GM12878 (cell line): ENCODE results near the gene CRYGN. TPM values are rescaled to one million over a fixed set of nuclear protein-coding genes. Genes with fewer than 3 reads are reported as not detected.

Experiments used
- ATAC-seq: fragments of 200-7000 bp; cut with Tn5 transposase; 3 replicates; pipeline ENCODE4 v1.9.1; 2020; ENCODE audit warnings: mild to moderate bottlenecking, moderate library complexity
- BruUV-seq: library from RNA; stranded (reverse); fragments of 400-500 nt; replicated peaks from 2 replicates; lab custom pipeline; 2021; lab: Mats Ljungman, UMichigan
- CTCF ChIA-PET: fragments of 300-600 bp; sonication (Branson Sonifier 250); formaldehyde crosslinking; extraction: SDS; loops from one replicate; lab custom pipeline; 2021; ENCODE audit warnings: inconsistent platforms; lab: Yijun Ruan, JAX
- POLR2A ChIA-PET: fragments of 350-600 bp; formaldehyde crosslinking; extraction: SDS; loops from one replicate; lab custom pipeline; 2021; ENCODE audit warnings: inconsistent platforms; lab: Charles Lee
- RAD21 ChIA-PET: fragments of 300-600 bp; sonication (Branson Sonifier 250); formaldehyde crosslinking; loops from one replicate; lab custom pipeline; 2023; ENCODE audit warnings: antibody characterized with exemption; ENCODE audit not compliant: unreplicated experiment; lab: Charles Lee
- SMC1A ChIA-PET: fragments of 300-600 bp; sonication (Branson Sonifier 250); formaldehyde crosslinking; loops from one replicate; lab custom pipeline; 2023; ENCODE audit not compliant: unreplicated experiment, uncharacterized antibody; lab: Charles Lee
- DNase-seq: peaks from one replicate; pipeline ENCODE4 v3.0.0-alpha.2; 2011; ENCODE audit warnings: low read depth, low spot score
- FAIRE-seq: peaks from 3 replicates; lab custom pipeline; 2011; peaks lifted over from hg19 to GRCh38; lab: Jason Lieb, UNC
- H2AFZ ChIP-seq: 2 replicates; pipeline ENCODE4 v1.6.0; 2011; ENCODE audit warnings: low read depth, low read length, control low read depth; ENCODE audit not compliant: control insufficient read depth
- H3K27ac ChIP-seq: 2 replicates; pipeline ENCODE4 v1.5.1; 2011; ENCODE audit warnings: control low read depth; ENCODE audit not compliant: control insufficient read depth, insufficient read depth
- H3K27me3 ChIP-seq, 2 experiments: replicated peaks in 1 of 2; 2 replicates each; pipeline versions ENCODE4 v1.6.0 to v1.6.1; 2011; ENCODE audit warnings: low read length in 1 of 2; ENCODE audit not compliant: control insufficient read depth in 2 of 2, insufficient read depth in 2 of 2
- H3K36me3 ChIP-seq, 2 experiments: 2 replicates each; pipeline ENCODE4 v1.5.1; 2011; ENCODE audit warnings: low read length in 1 of 2; ENCODE audit not compliant: control insufficient read depth in 2 of 2, insufficient read depth in 2 of 2
- H3K4me1 ChIP-seq: 2 replicates; pipeline ENCODE4 v1.6.1; 2011; ENCODE audit warnings: mild to moderate bottlenecking, low read length, moderate library complexity, mixed read lengths; ENCODE audit not compliant: control insufficient read depth, insufficient read depth
- H3K4me2 ChIP-seq: 2 replicates; pipeline ENCODE4 v1.6.0; 2011; ENCODE audit warnings: control low read depth; ENCODE audit not compliant: control insufficient read depth, insufficient read depth
- H3K4me3 ChIP-seq: fragments of 200-600 bp; sonication (generic); 2 replicates; pipeline ENCODE4 v1.5.1; 2016
- H3K79me2 ChIP-seq: 2 replicates; pipeline ENCODE4 v1.6.0; 2011; ENCODE audit warnings: low read length; ENCODE audit not compliant: control insufficient read depth, insufficient read depth
- H3K9ac ChIP-seq: 2 replicates; pipeline ENCODE4 v1.8.0; 2011; ENCODE audit warnings: low read length, control low read depth, mixed read lengths; ENCODE audit not compliant: control insufficient read depth, insufficient read depth
- H3K9me3 ChIP-seq: replicated peaks from 3 replicates; pipeline ENCODE4 v1.5.1; 2011; ENCODE audit warnings: mild to moderate bottlenecking, low read length; ENCODE audit not compliant: control insufficient read depth, insufficient read depth
- H4K20me1 ChIP-seq: 2 replicates; pipeline ENCODE4 v1.6.0; 2011; ENCODE audit not compliant: control insufficient read depth, insufficient read depth
- BCL11A ChIP-seq: IDR thresholded peaks from 2 replicates; pipeline ENCODE4 v1.6.1; 2011; ENCODE audit warnings: low read depth, low read length
- CTCF ChIP-seq, 3 experiments: IDR thresholded peaks in 2 of 3; conservative IDR thresholded peaks in 1 of 3; 2 replicates each; pipeline ENCODE4 v1.5.1; 2011; ENCODE audit warnings: low read depth in 3 of 3, low read length in 3 of 3, mild to moderate bottlenecking in 3 of 3, control low read depth in 2 of 3, moderate library complexity in 2 of 3, inconsistent platforms in 1 of 3, mixed read lengths in 1 of 3; ENCODE audit not compliant: control insufficient read depth in 2 of 3, insufficient read depth in 1 of 3; ENCODE audit errors: extremely low read depth in 1 of 3
- EZH2 ChIP-seq: IDR thresholded peaks from 2 replicates; pipeline ENCODE4 v1.6.1; 2012; ENCODE audit warnings: low read depth, mild to moderate bottlenecking, control low read depth, inconsistent platforms, low read length, borderline replicate concordance; ENCODE audit not compliant: control insufficient read depth
- NFIC ChIP-seq: IDR thresholded peaks from 2 replicates; pipeline ENCODE4 v1.6.1; 2012; ENCODE audit warnings: low read depth, mild to moderate bottlenecking, inconsistent platforms, low read length, moderate library complexity
- RCOR1 ChIP-seq: conservative IDR thresholded peaks from 2 replicates; pipeline ENCODE4 v1.6.1; 2012; ENCODE audit warnings: low read depth, low read length, improper control_type of control experiment
- SPI1 ChIP-seq: IDR thresholded peaks from 2 replicates; pipeline ENCODE4 v1.6.1; 2011; ENCODE audit warnings: low read depth, mild to moderate bottlenecking, low read length, moderate library complexity, borderline replicate concordance; ENCODE audit not compliant: insufficient read depth
- ZBED1 ChIP-seq: IDR thresholded peaks from 2 replicates; pipeline ENCODE4 v1.6.1; 2016; ENCODE audit warnings: borderline replicate concordance
- ZBTB33 ChIP-seq: fragments of 450-650 bp; IDR thresholded peaks from 2 replicates; pipeline ENCODE4 v1.6.1; 2017; ENCODE audit warnings: mild to moderate bottlenecking
- ZNF207 ChIP-seq: fragments of 450-650 bp; IDR thresholded peaks from 2 replicates; pipeline ENCODE4 v1.6.1; 2014; ENCODE audit warnings: antibody characterized with exemption, mild to moderate bottlenecking, borderline replicate concordance
- WGBS: methylation state at CpG from one replicate; pipeline ENCODE4 v1.1.6; 2016; ENCODE audit warnings: low lambda C conversion rate; ENCODE audit not compliant: insufficient replicate concordance, insufficient coverage; ENCODE audit errors: missing lambda C conversion rate; 5-methylcytosine and 5-hydroxymethylcytosine counted together
- in situ Hi-C: fragments of 300-500 bp; cut with MboI; formaldehyde crosslinking; loops from 9 replicates; pipeline ENCODE4 v1.14.3; 2018; ENCODE audit warnings: mixed read lengths
- intact Hi-C: fragments of 100-400 bp; cut with micrococcal nuclease; formaldehyde crosslinking; loops from one replicate; pipeline ENCODE4 v1.14.2; 2022; ENCODE audit not compliant: unreplicated experiment
- polyA plus RNA-seq, 11 experiments: library from polyadenylated mRNA; depleted of rRNA in 4 of 11; unstranded in 6 of 11; stranded (reverse) in 5 of 11; fragments of >200 nt; fragmentation: Nextera tagmentation in 4 of 11; fragmentation: Illumina TruSeq in 1 of 11; extraction: Ambion mirVana in 4 of 11; extraction: Trizol in 1 of 11; gene quantifications; 1 replicate in 1 of 11; 2 replicates in 10 of 11; pipeline versions ENCODE4 v1.2.1 to v1.2.3, GENCODE V29; 2011 to 2016; ENCODE audit warnings: inconsistent platforms in 2 of 11, missing spikeins in 2 of 11, low read depth in 1 of 11
- total RNA-seq, 4 experiments: library from RNA; depleted of rRNA in 3 of 4; stranded (reverse); fragments of >200 nt in 3 of 4; fragmentation: Illumina TruSeq in 1 of 4; extraction: Trizol in 1 of 4; gene quantifications; 2 replicates each; pipeline versions ENCODE4 v1.2.1 to v1.2.3, GENCODE V29; 2013 to 2021
- TF ChIP-seq, protein P1 (sequence below): fragments of 450-650 bp; IDR thresholded peaks from 2 replicates; pipeline ENCODE4 v1.6.1; 2017; ENCODE audit warnings: low read depth, mild to moderate bottlenecking, moderate library complexity

The CRYGN gene
- total and polyA plus RNA-seq, 10 of the 15 experiments (the other 5 are each of a cell fraction or from before 2014, with no cell fraction given), result not detected

GRCh38 chr7:151426904-151427704, 12.8 kb downstream of the CRYGN start:
- CTCF ChIA-PET, result no interaction called here
- H3K9me3 ChIP-seq, result peaks cover 3% of the 10 kb centered on the region
- no peaks in the 10 kb centered on the region for H3K36me3 ChIP-seq
- peaks cover 14% of the 10 kb centered on the region for H3K4me1 ChIP-seq
- H4K20me1 ChIP-seq, result no peaks in the 10 kb centered on the region
- in situ Hi-C loops (no loop called here), intact Hi-C loops (no loop called here)
- DNase-seq (no peak), FAIRE-seq (no peak), ATAC-seq (no peak)
- H3K4me3 ChIP-seq, result no peak overlapping the region
- H2AFZ ChIP-seq, result no peak overlapping the region
- RAD21 ChIA-PET, result no interaction called here
- no peak overlapping the region for H3K27ac ChIP-seq
- H3K27me3 ChIP-seq, result no peaks in the 10 kb centered on the region; a peak in 1 of 4 replicates
- 74% methylated on average over 23 of the region's 23 CpGs for WGBS
- no peak overlapping the region for H3K9ac ChIP-seq
- H3K4me2 ChIP-seq, result no peak overlapping the region
- POLR2A ChIA-PET, result no interaction called here
- SMC1A ChIA-PET, result no interaction called here
- no peaks in the 10 kb centered on the region for H3K79me2 ChIP-seq
- TF ChIP-seq SPI1 (no peak), ZNF207 (no peak), RCOR1 (no peak), ZBED1 (no peak), BCL11A (no peak), EZH2 (no peak), CTCF (IDR thresholded peaks at IDR 0.05 in 2 of 3, conservative IDR thresholded peaks at IDR 0.05 in 1 of 3; ENCODE audit: control insufficient read depth in 2 of 3, extremely low read depth in 1 of 3, insufficient read depth in 1 of 3, low read depth in 3 of 3, low read length in 3 of 3) (no peak), ZBTB33 (no peak), NFIC (no peak)
- TF ChIP-seq, protein P1, sequence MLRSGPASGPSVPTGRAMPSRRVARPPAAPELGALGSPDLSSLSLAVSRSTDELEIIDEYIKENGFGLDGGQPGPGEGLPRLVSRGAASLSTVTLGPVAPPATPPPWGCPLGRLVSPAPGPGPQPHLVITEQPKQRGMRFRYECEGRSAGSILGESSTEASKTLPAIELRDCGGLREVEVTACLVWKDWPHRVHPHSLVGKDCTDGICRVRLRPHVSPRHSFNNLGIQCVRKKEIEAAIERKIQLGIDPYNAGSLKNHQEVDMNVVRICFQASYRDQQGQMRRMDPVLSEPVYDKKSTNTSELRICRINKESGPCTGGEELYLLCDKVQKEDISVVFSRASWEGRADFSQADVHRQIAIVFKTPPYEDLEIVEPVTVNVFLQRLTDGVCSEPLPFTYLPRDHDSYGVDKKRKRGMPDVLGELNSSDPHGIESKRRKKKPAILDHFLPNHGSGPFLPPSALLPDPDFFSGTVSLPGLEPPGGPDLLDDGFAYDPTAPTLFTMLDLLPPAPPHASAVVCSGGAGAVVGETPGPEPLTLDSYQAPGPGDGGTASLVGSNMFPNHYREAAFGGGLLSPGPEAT, result no peak
- TF ChIP-seq, all 136 proteins: peak for 0
- BruUV-seq, result no TSS peak
